Measurements from ENCODE around the gene LY86.

The LY86 gene

DNA sequence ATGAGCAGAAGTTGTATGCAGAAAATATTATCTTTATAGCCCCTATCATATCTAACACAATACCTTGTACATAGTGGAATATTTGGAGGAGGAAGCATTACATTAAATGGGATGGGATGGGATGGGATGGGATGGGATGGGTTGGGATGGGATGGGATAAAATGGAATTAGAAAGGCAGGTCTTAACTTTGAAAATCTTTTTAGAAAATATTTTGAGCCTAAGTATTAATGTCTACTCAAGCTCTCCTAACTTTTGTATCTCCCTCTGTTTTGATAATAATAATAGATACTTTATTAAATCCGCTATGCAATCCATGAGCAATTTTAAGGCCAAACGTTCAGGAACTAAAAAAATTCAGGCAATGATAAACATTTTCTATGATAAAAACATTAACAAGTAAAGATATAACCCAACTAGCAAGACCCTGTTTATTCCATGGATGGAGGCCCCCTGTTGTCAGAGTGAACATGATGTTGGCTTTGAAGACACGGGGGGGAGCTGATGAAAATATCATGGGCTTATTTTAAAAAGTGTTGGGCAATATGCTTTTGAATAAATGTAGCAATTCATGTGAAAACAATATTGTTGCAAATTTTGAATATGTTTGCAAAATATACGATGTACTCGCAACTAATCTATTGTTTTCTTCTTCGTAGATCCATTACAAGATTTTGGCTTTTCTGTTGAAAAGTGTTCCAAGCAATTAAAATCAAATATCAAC lies 35.9 kb downstream of the LY86 start:
- TF ChIP-seq JUND (IDR thresholded peaks at IDR 0.05; ENCODE audit: low read depth), result no peak
- in situ Hi-C loops (cut with HindIII; ENCODE audit: low pct_unique_long_range_greater_than_20kb, low sequenced_read_pairs), result no loop called here
- no peak for DNase-seq (ENCODE audit: low read depth in 1 of 2, low spot score in 1 of 2)

GRCh38 chr6:6626187-6626586 lies 37.7 kb downstream of the LY86 start:
- DNase-seq (ENCODE audit: low read depth in 1 of 2, low spot score in 1 of 2), result no peak
- in situ Hi-C loops (cut with HindIII; ENCODE audit: low pct_unique_long_range_greater_than_20kb, low sequenced_read_pairs), result no loop called here
- no peak for TF ChIP-seq JUND (IDR thresholded peaks at IDR 0.05; ENCODE audit: low read depth)

- peak in 1 of 2 experiments; percentile 46 for DNase-seq (ENCODE audit: low read depth in 1 of 2, low spot score in 1 of 2)
- in situ Hi-C loops (cut with HindIII; ENCODE audit: low pct_unique_long_range_greater_than_20kb, low sequenced_read_pairs), result no loop called here
- TF ChIP-seq JUND (IDR thresholded peaks at IDR 0.05; ENCODE audit: low read depth), result no peak
Measured at GRCh38 chr6:6629402-6629801, 40.9 kb downstream of the LY86 start.

GRCh38 chr6:6631053-6631452 lies 42.5 kb downstream of the LY86 start:
- in situ Hi-C loops (cut with HindIII; ENCODE audit: low pct_unique_long_range_greater_than_20kb, low sequenced_read_pairs), result no loop called here
- no peak for TF ChIP-seq JUND (IDR thresholded peaks at IDR 0.05; ENCODE audit: low read depth)
- DNase-seq (ENCODE audit: low read depth in 1 of 2, low spot score in 1 of 2), result no peak

- no peak for TF ChIP-seq JUND (IDR thresholded peaks at IDR 0.05; ENCODE audit: low read depth)
- no peak for DNase-seq (ENCODE audit: low read depth in 1 of 2, low spot score in 1 of 2)
- in situ Hi-C loops (cut with HindIII; ENCODE audit: low pct_unique_long_range_greater_than_20kb, low sequenced_read_pairs), result no loop called here
Measured at GRCh38 chr6:6631534-6632276, 43.2 kb downstream of the LY86 start.

GRCh38 chr6:6633898-6634734 lies 45.6 kb downstream of the LY86 start:
- in situ Hi-C loops (cut with HindIII; ENCODE audit: low pct_unique_long_range_greater_than_20kb, low sequenced_read_pairs), result no loop called here
- TF ChIP-seq JUND (IDR thresholded peaks at IDR 0.05; ENCODE audit: low read depth), result no peak
- DNase-seq (ENCODE audit: low read depth in 1 of 2, low spot score in 1 of 2), result no peak

- DNase-seq (ENCODE audit: low read depth in 1 of 2, low spot score in 1 of 2), result no peak
- in situ Hi-C loops (cut with HindIII; ENCODE audit: low pct_unique_long_range_greater_than_20kb, low sequenced_read_pairs), result no loop called here
- TF ChIP-seq JUND (IDR thresholded peaks at IDR 0.05; ENCODE audit: low read depth), result no peak
Measured at GRCh38 chr6:6634735-6635075, 46.2 kb downstream of the LY86 start.

GRCh38 chr6:6635291-6635690 lies 46.8 kb downstream of the LY86 start:
- in situ Hi-C loops (cut with HindIII; ENCODE audit: low pct_unique_long_range_greater_than_20kb, low sequenced_read_pairs), result no loop called here
- no peak for DNase-seq (ENCODE audit: low read depth in 1 of 2, low spot score in 1 of 2)
- no peak for TF ChIP-seq JUND (IDR thresholded peaks at IDR 0.05; ENCODE audit: low read depth)

DNA sequence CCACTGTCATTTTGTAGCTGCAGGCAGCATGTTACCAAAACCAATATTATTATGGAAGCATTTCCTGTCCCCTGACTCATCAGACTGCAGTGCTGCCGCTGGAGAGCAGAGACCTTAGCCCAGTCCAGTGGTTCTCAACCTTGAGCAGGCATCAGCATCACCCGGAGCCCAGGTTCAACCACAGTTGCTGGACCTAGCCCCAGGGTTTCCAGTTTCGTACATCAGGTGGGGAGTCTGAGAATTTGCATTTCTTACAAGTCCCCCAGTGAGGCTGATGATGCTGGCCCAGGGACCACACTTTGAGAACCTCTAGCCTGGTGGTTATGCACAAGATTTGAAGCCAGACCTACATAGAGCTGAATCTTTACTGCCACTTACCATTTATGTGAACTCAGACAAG lies 47.3 kb downstream of the LY86 start:
- no peak for TF ChIP-seq JUND (IDR thresholded peaks at IDR 0.05; ENCODE audit: low read depth)
- in situ Hi-C loops (cut with HindIII; ENCODE audit: low pct_unique_long_range_greater_than_20kb, low sequenced_read_pairs), result no loop called here
- DNase-seq (ENCODE audit: low read depth in 1 of 2, low spot score in 1 of 2), result no peak

- TF ChIP-seq JUND (IDR thresholded peaks at IDR 0.05; ENCODE audit: low read depth), result no peak
- in situ Hi-C loops (cut with HindIII; ENCODE audit: low pct_unique_long_range_greater_than_20kb, low sequenced_read_pairs), result no loop called here
- DNase-seq (ENCODE audit: low read depth in 1 of 2, low spot score in 1 of 2), result no peak
Measured at GRCh38 chr6:6639572-6639971, 51.1 kb downstream of the LY86 start.

DNA sequence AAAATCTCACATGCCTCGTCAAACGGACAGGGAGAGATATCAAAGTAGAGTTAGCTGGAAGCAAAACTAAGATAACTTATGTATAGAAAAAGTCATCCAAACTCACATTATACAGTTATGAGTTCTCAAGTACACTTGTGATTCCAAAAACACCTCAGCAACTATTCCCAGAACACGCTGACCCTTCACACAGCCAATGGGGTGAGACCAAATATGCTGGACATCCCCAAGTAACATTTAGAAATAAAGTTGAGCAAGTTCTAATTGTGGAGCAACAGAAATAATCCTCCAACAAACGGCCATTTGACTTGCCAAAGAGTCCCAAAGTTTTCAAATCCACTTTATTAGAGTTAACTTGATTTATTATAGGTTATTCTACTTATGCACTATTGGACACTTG lies 52.4 kb downstream of the LY86 start:
- TF ChIP-seq JUND (IDR thresholded peaks at IDR 0.05; ENCODE audit: low read depth), result no peak
- DNase-seq (ENCODE audit: low read depth in 1 of 2, low spot score in 1 of 2), result no peak
- in situ Hi-C loops (cut with HindIII; ENCODE audit: low pct_unique_long_range_greater_than_20kb, low sequenced_read_pairs), result no loop called here

DNA sequence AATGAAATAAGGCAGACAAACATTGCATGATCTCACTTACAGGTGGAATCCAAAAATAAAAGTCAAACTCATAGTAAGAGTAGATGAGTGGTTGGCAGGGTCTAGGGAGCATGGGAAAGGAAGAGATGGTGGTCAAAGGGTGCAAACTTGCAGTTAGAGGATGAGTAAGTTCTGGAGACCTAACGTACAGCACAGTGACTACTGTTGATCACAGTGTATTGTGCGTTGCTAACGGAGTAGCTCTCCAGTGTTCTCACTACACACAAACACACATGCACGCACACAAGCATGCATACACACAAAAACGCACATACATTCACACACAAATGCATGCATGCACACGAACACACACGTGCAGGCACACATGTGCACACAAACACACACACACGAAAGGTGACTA lies 54.9 kb downstream of the LY86 start:
- in situ Hi-C loops (cut with HindIII; ENCODE audit: low pct_unique_long_range_greater_than_20kb, low sequenced_read_pairs), result no loop called here
- no peak for TF ChIP-seq JUND (IDR thresholded peaks at IDR 0.05; ENCODE audit: low read depth)
- no peak for DNase-seq (ENCODE audit: low read depth in 1 of 2, low spot score in 1 of 2)

Measured in T47D (cell line).